Liver (tissue), 9 donors: ENCODE results near the gene ILKAP. TPM values are rescaled to one million over a fixed set of nuclear protein-coding genes. Genes with fewer than 3 reads are reported as not detected.

Source experiments
- DNase-seq: peaks from one replicate; pipeline ENCODE4 v3.0.0-alpha.2; 2017; ENCODE audit warnings: low spot score
- H3K27ac ChIP-seq, 2 donors: one replicate each; pipeline ENCODE4 v1.7.0; 2013; ENCODE audit warnings: inconsistent platforms in 2 of 2, low read length in 2 of 2, control low read depth in 1 of 2, low read depth in 1 of 2, mild to moderate bottlenecking in 1 of 2
- H3K27me3 ChIP-seq, 4 donors: one replicate each; pipeline versions ENCODE4 v1.6.1 to v1.7.0; 2013; ENCODE audit warnings: low read length in 3 of 4, inconsistent platforms in 1 of 4, mild to moderate bottlenecking in 1 of 4, moderate library complexity in 1 of 4; ENCODE audit not compliant: control insufficient read depth in 4 of 4, insufficient read depth in 4 of 4
- H3K36me3 ChIP-seq, 4 donors: one replicate each; pipeline versions ENCODE4 v1.6.1 to v1.7.0; 2013; ENCODE audit warnings: low read length in 3 of 4, mild to moderate bottlenecking in 3 of 4, low read depth in 1 of 4, moderate library complexity in 1 of 4; ENCODE audit not compliant: control insufficient read depth in 4 of 4, insufficient read depth in 3 of 4
- H3K4me1 ChIP-seq, 4 donors: one replicate each; pipeline versions ENCODE4 v1.6.1 to v1.7.0; 2013; ENCODE audit warnings: low read length in 3 of 4, mild to moderate bottlenecking in 3 of 4, moderate library complexity in 1 of 4; ENCODE audit not compliant: control insufficient read depth in 4 of 4, insufficient read depth in 4 of 4
- H3K4me3 ChIP-seq, 3 donors: one replicate each; pipeline versions ENCODE4 v1.6.1 to v1.7.0; 2013; ENCODE audit warnings: low read length in 3 of 3, control low read depth in 1 of 3, low read depth in 1 of 3, mild to moderate bottlenecking in 1 of 3
- H3K9ac ChIP-seq, 2 donors: one replicate each; pipeline ENCODE4 v1.7.0; 2013; ENCODE audit warnings: low read length in 2 of 2, mild to moderate bottlenecking in 2 of 2, moderate library complexity in 2 of 2, control low read depth in 1 of 2, low read depth in 1 of 2
- H3K9me3 ChIP-seq, 4 donors: one replicate each; pipeline versions ENCODE4 v1.6.1 to v1.7.0; 2013; ENCODE audit warnings: low read length in 3 of 4; ENCODE audit not compliant: control insufficient read depth in 4 of 4
- ATF3 ChIP-seq: IDR thresholded peaks from 2 replicates; pipeline ENCODE4 v1.6.1; 2016; ENCODE audit warnings: antibody characterized with exemption
- EGR1 ChIP-seq, 2 donors: IDR thresholded peaks; 2 replicates each; pipeline ENCODE4 v1.6.1; 2016 to 2018; ENCODE audit warnings: antibody characterized with exemption in 2 of 2, low read depth in 2 of 2
- GABPA ChIP-seq, 2 donors: IDR thresholded peaks in 1 of 2; conservative IDR thresholded peaks in 1 of 2; 2 replicates each; pipeline ENCODE4 v1.6.1; 2016; ENCODE audit warnings: antibody characterized with exemption in 2 of 2, mild to moderate bottlenecking in 1 of 2, moderate library complexity in 1 of 2
- HNF4A ChIP-seq, 2 donors: conservative IDR thresholded peaks; 2 replicates each; pipeline ENCODE4 v1.6.1; 2016; ENCODE audit warnings: antibody characterized with exemption in 2 of 2, mild to moderate bottlenecking in 2 of 2
- HNF4G ChIP-seq: IDR thresholded peaks from 2 replicates; pipeline ENCODE4 v1.6.1; 2016; ENCODE audit warnings: antibody characterized with exemption
- JUND ChIP-seq, 2 donors: IDR thresholded peaks; 2 replicates each; pipeline ENCODE4 v1.6.1; 2016; ENCODE audit warnings: antibody characterized with exemption in 2 of 2
- MAX ChIP-seq: IDR thresholded peaks from 2 replicates; pipeline ENCODE4 v1.6.1; 2016; ENCODE audit warnings: antibody characterized with exemption
- NR2F2 ChIP-seq: IDR thresholded peaks from 2 replicates; pipeline ENCODE4 v1.6.1; 2016; ENCODE audit warnings: antibody characterized with exemption
- RAD21 ChIP-seq, 2 donors: IDR thresholded peaks; 2 replicates each; pipeline ENCODE4 v1.6.1; 2016; ENCODE audit warnings: antibody characterized with exemption in 2 of 2, mild to moderate bottlenecking in 2 of 2
- REST ChIP-seq: IDR thresholded peaks from 2 replicates; pipeline ENCODE4 v1.6.1; 2016; ENCODE audit warnings: antibody characterized with exemption, mild to moderate bottlenecking
- RXRA ChIP-seq, 2 donors: IDR thresholded peaks; 2 replicates each; pipeline ENCODE4 v1.6.1; 2017 to 2018; ENCODE audit warnings: antibody characterized with exemption in 2 of 2, mild to moderate bottlenecking in 1 of 2
- TAF1 ChIP-seq: conservative IDR thresholded peaks from 2 replicates; pipeline ENCODE4 v1.6.1; 2016; ENCODE audit warnings: antibody characterized with exemption, mild to moderate bottlenecking
- ZBTB33 ChIP-seq: IDR thresholded peaks from 2 replicates; pipeline ENCODE4 v1.6.1; 2016; ENCODE audit warnings: antibody characterized with exemption
- WGBS: extraction: QIAGEN DNeasy Blood & Tissue Kit; methylation state at CpG from one replicate; pipeline ENCODE4 v1.1.7; 2013; 5-methylcytosine and 5-hydroxymethylcytosine counted together
- polyA plus RNA-seq, 2 donors: library from polyadenylated mRNA; stranded (reverse) in 1 of 2; unstranded in 1 of 2; fragments of 200-250 nt in 1 of 2; fragments of >200 nt in 1 of 2; fragmentation: Nextera tagmentation in 1 of 2; extraction: Ambion mirVana in 1 of 2; gene quantifications; one replicate each; pipeline versions ENCODE4 v1.2.1 to v1.2.3, GENCODE V29; 2013 to 2015
- total RNA-seq, 2 donors: library from RNA; depleted of rRNA; stranded (reverse); fragments of >200 nt; gene quantifications; one replicate each; pipeline ENCODE4 v1.2.3, GENCODE V29; 2014
- donor health status: healthy.
- donor health status: healthy.
- donor health status: healthy.
- donor health status: healthy.
- donor health status: healthy.

Gene ILKAP
- total and polyA plus RNA-seq, 4 donors, result 15.0 to 21.1 (median 20.0) TPM

GRCh38 chr2:238122287-238123217 lies 80.9 kb downstream of the ILKAP start (continued):
- no peak for TF ChIP-seq MAX
- no peak for TF ChIP-seq RAD21 (IDR thresholded peaks at IDR 0.05)
- no peak for TF ChIP-seq NR2F2
- no peak for TF ChIP-seq RXRA (IDR thresholded peaks at IDR 0.05)
- TF ChIP-seq GABPA (IDR thresholded peaks at IDR 0.05 in 1 of 2, conservative IDR thresholded peaks at IDR 0.05 in 1 of 2), result no peak
- no peak for TF ChIP-seq JUND (IDR thresholded peaks at IDR 0.05)
- no peak for TF ChIP-seq TAF1
- TF ChIP-seq ATF3, result no peak
- TF ChIP-seq HNF4G, result no peak

GRCh38 chr2:238121511-238122286 lies 81.8 kb downstream of the ILKAP start:
- no peak overlapping the region for H3K27ac ChIP-seq
- no peak for DNase-seq
- no peak overlapping the region for H3K4me3 ChIP-seq
- H3K4me1 ChIP-seq, result no peaks in the 10 kb centered on the region
- H3K27me3 ChIP-seq, result no peaks in the 10 kb centered on the region
- no peak overlapping the region for H3K9ac ChIP-seq
- 87% methylated on average over 27 of the region's 27 CpGs for WGBS
- H3K36me3 ChIP-seq, result no peaks in the 10 kb centered on the region
- no peak for TF ChIP-seq GABPA (IDR thresholded peaks at IDR 0.05 in 1 of 2, conservative IDR thresholded peaks at IDR 0.05 in 1 of 2)
- TF ChIP-seq RXRA (IDR thresholded peaks at IDR 0.05), result no peak
- no peak for TF ChIP-seq MAX
- no peak for TF ChIP-seq TAF1
- TF ChIP-seq ATF3, result no peak
- TF ChIP-seq HNF4A (conservative IDR thresholded peaks at IDR 0.05), result no peak
- no peaks in the 10 kb centered on the region for H3K9me3 ChIP-seq

- Histone ChIP-seq H3K36me3 (no peaks in the 10 kb centered on the region), H3K9me3 (no peaks in the 10 kb centered on the region), H3K9ac (no peak overlapping the region), H3K4me1 (no peaks in the 10 kb centered on the region), H3K27ac (no peak overlapping the region), H3K27me3 (no peaks in the 10 kb centered on the region), H3K4me3 (no peak overlapping the region)
- TF ChIP-seq ZBTB33, result no peak
- TF ChIP-seq ATF3, result no peak
- TF ChIP-seq REST, result no peak
- TF ChIP-seq HNF4G, result no peak
- no peak for TF ChIP-seq EGR1 (IDR thresholded peaks at IDR 0.05; ENCODE audit: low read depth in 2 of 2)
- TF ChIP-seq MAX, result no peak
- WGBS, result 73% methylated on average over 30 of the region's 30 CpGs
- no peak for DNase-seq
Measured at GRCh38 chr2:238120463-238121298, 82.8 kb downstream of the ILKAP start.
